Activated naive CD8-positive, alpha-beta T cell treated with anti-CD3 and anti-CD28 coated beads, Interleukin-2, amount 50 U/mL, for 24 hours (primary cell): Measurements from ENCODE around the gene CHST11.

Source experiments
- ATAC-seq: fragments of 150-1000 bp; cut with Tn5 transposase; one replicate; pipeline ENCODE4 v1.10.0; 2021
- DNase-seq: peaks from one replicate; pipeline ENCODE4 v3.0.0; 2021
- H3K27ac Mint-ChIP-seq: one replicate; pipeline ENCODE4 v1.8.0; 2021; ENCODE audit warnings: mild to moderate bottlenecking, mixed read lengths
- H3K27me3 Mint-ChIP-seq: one replicate; pipeline ENCODE4 v1.8.0; 2021; ENCODE audit warnings: mixed read lengths
- H3K36me3 Mint-ChIP-seq: one replicate; pipeline ENCODE4 v1.8.0; 2021; ENCODE audit warnings: low read depth, mixed read lengths
- H3K4me1 Mint-ChIP-seq: one replicate; pipeline ENCODE4 v1.8.0; 2021; ENCODE audit warnings: mixed read lengths
- H3K4me3 Mint-ChIP-seq: one replicate; pipeline ENCODE4 v1.8.0; 2021; ENCODE audit warnings: mild to moderate bottlenecking, moderate library complexity, mixed read lengths
- H3K9me3 Mint-ChIP-seq: one replicate; pipeline ENCODE4 v1.8.0; 2021; ENCODE audit warnings: mixed read lengths

Gene CHST11

DNA sequence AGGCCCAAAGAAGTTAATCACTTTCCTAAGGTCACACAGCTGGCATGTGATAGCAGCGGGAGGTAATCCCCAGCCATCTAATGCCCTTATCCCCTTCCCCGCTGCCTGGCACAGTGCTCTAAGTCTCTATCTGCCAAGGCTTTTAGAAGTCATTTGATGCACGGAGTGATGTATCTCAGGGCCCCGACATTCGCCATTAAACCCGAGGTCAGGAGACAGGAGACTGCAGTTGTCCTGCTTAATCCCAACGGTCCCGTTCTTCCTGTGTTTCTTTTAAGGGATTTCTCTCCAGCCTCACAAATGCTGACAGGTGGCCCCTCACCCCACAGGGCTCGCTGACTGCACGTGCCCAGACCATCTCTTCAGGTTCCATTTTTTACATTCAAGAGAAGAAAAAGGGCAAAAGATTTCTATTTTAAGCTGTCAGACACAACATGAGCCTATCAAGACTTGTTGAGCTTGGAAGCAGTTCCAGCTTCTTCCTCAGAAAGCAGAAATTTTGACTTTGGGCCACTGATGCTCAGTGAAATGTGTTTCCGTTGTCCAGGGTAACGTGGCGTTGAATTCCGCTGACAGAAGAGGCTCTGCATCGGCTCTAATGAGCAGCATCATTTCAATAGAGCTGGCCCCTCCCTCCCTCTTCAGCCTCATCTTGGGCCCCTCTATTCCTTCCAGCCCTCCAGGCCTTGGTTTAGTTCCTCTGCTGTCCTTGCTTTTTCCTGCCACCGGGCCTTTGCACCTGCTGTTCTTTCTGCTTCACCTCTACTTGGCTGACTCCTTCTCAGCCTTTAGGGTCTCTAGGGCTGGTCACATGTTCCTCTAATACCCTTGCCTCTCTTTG lies 171.5 kb downstream of the CHST11 start:
- Mint-ChIP-seq H3K36me3 (no peaks in the 10 kb centered on the region), H3K27ac (no peak overlapping the region), H3K4me3 (no peak overlapping the region), H3K27me3 (no peaks in the 10 kb centered on the region), H3K9me3 (no peaks in the 10 kb centered on the region), H3K4me1 (peaks cover 21% of the 10 kb centered on the region)
- ATAC-seq (no peak), DNase-seq (no peak)

DNA sequence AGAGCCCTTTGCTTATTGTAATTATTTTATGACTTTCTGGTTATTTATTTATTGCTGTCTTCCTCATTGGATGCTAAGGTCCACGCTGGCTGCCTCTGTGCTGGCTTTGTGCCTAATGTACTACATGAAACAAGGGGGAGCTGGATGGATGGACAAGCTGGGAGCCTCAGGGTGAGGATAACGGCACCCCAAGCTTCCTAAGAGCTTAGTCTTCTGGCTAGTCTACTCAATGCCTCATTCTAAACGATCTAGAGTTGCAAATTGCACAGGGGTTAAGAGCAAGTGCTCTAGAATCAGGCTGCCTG lies 172.0 kb downstream of the CHST11 start:
- no peak overlapping the region for H3K4me3 Mint-ChIP-seq
- H3K27me3 Mint-ChIP-seq: no peaks in the 10 kb centered on the region
- H3K9me3 Mint-ChIP-seq: no peaks in the 10 kb centered on the region
- peaks cover under 1% of the 10 kb centered on the region for H3K36me3 Mint-ChIP-seq
- ATAC-seq (no peak), DNase-seq (no peak)
- H3K27ac Mint-ChIP-seq: peak overlapping the region; percentile 14
- peaks cover 20% of the 10 kb centered on the region for H3K4me1 Mint-ChIP-seq

DNA sequence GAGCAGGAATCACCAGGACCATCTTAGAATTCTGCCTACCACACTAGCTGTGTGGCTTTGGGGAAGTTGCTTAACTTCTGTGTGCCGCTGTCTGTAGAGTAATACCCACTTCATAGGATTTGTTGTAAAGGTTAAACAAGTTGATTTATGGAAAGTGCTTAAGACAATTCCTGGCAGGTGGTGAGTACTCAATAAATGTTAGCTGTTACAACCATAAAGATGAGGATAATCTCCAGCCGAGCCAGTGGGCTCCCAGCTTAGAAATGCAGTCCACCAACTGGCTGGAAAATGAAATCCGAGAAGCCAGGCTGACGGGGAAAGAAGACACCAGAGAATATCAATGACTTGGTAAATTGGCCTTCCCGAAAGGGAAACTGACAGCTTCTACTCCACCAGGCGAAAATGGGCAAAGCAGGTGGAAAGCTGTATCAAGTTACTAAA lies 173.5 kb downstream of the CHST11 start:
- ATAC-seq: no peak

DNA sequence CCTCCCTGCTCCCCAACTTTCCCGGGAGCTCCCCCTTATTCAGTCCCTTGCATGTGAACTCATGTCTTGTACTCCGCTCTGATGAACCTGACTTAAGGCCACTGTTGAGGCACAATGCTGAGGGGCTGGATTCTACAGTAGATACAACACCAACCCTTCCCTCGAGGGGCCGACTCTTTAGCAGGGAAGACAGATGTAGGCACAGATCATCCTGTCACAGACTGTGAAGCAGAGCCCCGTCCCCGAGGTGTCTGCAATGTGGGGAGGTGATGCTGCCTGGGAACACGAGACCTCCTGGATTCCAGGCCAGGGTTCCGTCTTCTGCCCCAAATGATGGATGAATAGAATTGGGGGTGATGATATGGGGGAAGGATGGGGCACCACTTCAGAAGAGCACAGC lies 175.1 kb downstream of the CHST11 start:
- peaks cover 25% of the 10 kb centered on the region for H3K4me1 Mint-ChIP-seq
- H3K27ac Mint-ChIP-seq: peak overlapping the region; percentile 28
- no peaks in the 10 kb centered on the region for H3K9me3 Mint-ChIP-seq
- no peak overlapping the region for H3K4me3 Mint-ChIP-seq
- H3K36me3 Mint-ChIP-seq: peaks cover 3% of the 10 kb centered on the region
- DNase-seq: no peak
- no peaks in the 10 kb centered on the region for H3K27me3 Mint-ChIP-seq
- no peak for ATAC-seq

More for the DNA sequence above, 173.5 kb downstream of the CHST11 start:
- Mint-ChIP-seq H3K27ac (no peak overlapping the region), H3K4me3 (no peak overlapping the region), H3K36me3 (peaks cover 3% of the 10 kb centered on the region), H3K4me1 (peaks cover 25% of the 10 kb centered on the region), H3K9me3 (no peaks in the 10 kb centered on the region), H3K27me3 (no peaks in the 10 kb centered on the region)
- no peak for DNase-seq

DNA sequence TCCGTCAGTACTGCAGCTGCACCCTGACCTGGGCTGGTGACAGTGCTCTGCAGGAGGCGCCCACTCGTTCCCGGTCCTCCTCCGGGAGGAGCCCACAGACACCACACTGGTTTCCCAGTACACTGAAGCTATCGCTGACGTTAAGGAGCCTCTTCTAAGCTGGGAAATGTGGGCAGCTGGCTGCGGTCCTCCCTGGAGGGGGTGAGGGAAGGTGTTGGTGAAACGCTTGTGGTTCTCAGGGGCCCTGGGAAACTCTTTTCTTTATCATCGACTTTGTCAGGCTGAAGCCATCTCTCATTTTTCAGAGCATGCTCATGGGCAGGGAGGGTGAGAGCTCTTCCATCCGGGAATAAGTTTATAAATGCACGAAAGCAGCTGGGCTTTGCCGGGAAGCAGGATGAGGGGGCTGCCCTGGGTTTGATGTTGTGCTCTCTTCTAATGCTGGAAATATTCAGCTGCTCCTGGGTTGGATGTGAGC lies 176.0 kb downstream of the CHST11 start:
- Mint-ChIP-seq H3K27ac (no peak overlapping the region), H3K36me3 (peaks cover 3% of the 10 kb centered on the region), H3K9me3 (no peaks in the 10 kb centered on the region), H3K27me3 (no peaks in the 10 kb centered on the region), H3K4me1 (peaks cover 29% of the 10 kb centered on the region), H3K4me3 (no peak overlapping the region)
- DNase-seq: no peak
- peak; percentile 58 for ATAC-seq

DNA sequence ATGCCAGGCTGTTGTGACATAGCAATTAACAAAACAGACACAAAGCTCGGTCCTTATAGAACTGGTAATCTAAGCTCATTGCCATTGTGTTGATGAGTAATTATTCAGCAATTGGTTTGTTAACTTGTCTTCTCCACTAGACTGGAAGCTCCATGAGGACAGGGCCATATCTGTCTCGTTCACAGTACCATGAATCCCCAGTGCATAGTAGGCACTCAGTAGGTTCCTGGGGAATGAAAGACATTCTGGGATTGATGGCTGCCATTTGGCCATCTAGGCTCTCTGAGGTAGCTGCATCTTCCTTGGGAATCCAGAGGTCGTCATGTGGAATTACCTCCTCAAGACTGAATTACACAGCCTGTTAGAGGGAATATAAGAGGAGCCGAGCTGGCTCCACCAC lies 177.3 kb downstream of the CHST11 start:
- Mint-ChIP-seq H3K4me3 (no peak overlapping the region), H3K4me1 (peaks cover 41% of the 10 kb centered on the region), H3K36me3 (peaks cover 3% of the 10 kb centered on the region), H3K27ac (no peak overlapping the region), H3K27me3 (no peaks in the 10 kb centered on the region), H3K9me3 (no peaks in the 10 kb centered on the region)
- no peak for DNase-seq
- no peak for ATAC-seq

DNA sequence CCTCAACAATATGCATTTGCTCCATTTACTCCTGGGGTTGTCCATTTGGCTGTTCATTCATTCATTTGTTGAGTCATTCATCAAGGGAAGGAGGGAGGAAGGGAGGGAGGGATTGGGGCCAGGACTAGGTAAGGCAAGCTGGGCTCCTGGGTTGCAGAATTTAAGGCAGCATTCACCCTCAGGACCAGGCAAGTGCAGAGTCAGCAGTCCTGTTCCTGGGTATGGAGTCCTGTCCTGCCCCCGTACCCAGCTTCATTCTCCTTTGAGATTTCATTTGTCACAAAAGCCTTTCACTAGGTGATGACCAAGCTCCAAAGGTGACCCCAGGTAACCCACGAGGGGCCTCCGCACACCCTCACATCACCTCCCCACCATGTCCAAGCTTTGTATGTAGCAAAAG lies 178.1 kb downstream of the CHST11 start:
- Mint-ChIP-seq H3K4me3 (no peak overlapping the region), H3K27ac (no peak overlapping the region), H3K4me1 (peaks cover 49% of the 10 kb centered on the region), H3K9me3 (peaks cover 7% of the 10 kb centered on the region), H3K36me3 (peaks cover 9% of the 10 kb centered on the region), H3K27me3 (no peaks in the 10 kb centered on the region)
- no peak for ATAC-seq
- no peak for DNase-seq

DNA sequence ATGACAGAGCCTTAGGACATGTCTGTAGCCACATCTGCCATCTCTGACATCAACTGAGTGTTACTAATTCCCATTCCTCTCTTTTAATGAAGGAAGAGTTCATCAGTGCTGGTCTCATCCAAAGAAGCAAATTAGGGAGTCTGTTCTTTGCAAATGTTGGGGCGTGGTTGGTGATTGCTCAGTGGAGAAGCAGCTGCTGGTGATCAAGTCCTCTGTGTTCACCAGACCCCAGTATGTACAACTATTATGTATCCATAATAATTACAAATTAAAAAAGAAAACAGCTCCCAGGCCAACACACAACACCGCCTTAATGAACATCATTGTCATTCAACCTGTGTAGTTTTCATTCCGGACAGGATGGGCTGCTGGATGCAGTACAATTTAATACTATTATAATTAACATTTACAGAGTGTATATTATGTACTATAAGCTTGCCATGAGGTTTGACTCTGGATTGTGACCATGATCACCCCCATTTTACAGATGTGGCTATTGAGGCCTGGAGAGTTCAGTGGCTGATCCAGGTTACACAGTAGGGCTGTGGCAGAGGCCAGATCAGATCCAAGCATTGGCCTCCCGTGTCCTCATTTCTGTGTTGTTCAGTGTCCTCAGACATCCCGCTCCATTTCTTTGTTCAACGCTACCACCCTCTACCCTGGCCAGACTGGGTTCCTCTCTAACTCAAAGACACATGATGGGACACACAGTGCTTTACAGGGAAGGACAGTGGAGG lies 179.0 kb downstream of the CHST11 start:
- Mint-ChIP-seq H3K36me3 (peaks cover 17% of the 10 kb centered on the region), H3K4me1 (peaks cover 56% of the 10 kb centered on the region), H3K4me3 (no peak overlapping the region), H3K27ac (no peak overlapping the region), H3K27me3 (no peaks in the 10 kb centered on the region), H3K9me3 (peaks cover 13% of the 10 kb centered on the region)
- ATAC-seq (no peak), DNase-seq (no peak)

DNA sequence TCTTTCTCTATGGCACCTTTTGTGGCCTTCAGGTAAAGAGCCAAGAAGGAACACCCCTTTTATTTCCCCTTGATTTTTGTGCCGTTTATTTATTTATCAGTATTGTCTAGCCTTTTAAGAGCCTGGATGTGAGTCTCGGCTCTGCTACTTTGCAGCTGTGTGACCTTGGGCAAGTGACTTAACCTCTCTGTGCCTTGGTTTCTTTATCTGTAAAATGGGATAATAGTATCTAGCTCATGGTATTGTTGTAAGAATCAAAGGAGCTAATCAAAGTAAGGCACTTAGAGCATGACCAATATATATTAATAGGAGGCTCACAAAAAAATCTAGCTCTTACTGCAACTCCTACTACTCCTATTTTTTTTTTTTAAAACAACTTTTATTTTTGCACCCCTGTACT lies 179.7 kb downstream of the CHST11 start:
- Mint-ChIP-seq H3K9me3 (peaks cover 13% of the 10 kb centered on the region), H3K27ac (no peak overlapping the region), H3K36me3 (peaks cover 19% of the 10 kb centered on the region), H3K4me1 (peaks cover 55% of the 10 kb centered on the region), H3K4me3 (no peak overlapping the region), H3K27me3 (no peaks in the 10 kb centered on the region)
- ATAC-seq (no peak), DNase-seq (no peak)

DNA sequence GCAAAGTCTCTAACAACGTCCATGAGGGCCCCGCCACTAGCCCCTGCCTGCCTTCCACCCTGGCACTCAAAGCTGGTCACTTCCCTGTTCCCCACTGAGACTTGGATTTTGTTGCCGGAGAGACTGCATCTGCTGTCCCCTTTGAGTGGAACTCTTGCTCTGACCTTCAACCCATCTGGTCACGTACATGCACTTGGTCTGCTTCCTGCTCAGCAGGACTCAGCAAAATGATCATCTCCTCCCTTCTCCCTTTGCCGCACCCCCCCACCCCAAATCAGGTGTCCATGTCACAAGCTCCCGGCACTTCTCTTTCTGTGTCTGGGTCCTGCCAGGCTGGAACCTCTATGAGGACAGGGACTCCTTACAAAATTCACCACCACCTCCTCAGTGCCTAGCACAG lies 180.9 kb downstream of the CHST11 start:
- no peak for DNase-seq
- Mint-ChIP-seq H3K27me3 (no peaks in the 10 kb centered on the region), H3K4me3 (peak overlapping the region; percentile 12), H3K9me3 (peaks cover 13% of the 10 kb centered on the region), H3K4me1 (peaks cover 46% of the 10 kb centered on the region), H3K27ac (peak overlapping the region; percentile 82), H3K36me3 (peaks cover 19% of the 10 kb centered on the region)
- no peak for ATAC-seq

DNA sequence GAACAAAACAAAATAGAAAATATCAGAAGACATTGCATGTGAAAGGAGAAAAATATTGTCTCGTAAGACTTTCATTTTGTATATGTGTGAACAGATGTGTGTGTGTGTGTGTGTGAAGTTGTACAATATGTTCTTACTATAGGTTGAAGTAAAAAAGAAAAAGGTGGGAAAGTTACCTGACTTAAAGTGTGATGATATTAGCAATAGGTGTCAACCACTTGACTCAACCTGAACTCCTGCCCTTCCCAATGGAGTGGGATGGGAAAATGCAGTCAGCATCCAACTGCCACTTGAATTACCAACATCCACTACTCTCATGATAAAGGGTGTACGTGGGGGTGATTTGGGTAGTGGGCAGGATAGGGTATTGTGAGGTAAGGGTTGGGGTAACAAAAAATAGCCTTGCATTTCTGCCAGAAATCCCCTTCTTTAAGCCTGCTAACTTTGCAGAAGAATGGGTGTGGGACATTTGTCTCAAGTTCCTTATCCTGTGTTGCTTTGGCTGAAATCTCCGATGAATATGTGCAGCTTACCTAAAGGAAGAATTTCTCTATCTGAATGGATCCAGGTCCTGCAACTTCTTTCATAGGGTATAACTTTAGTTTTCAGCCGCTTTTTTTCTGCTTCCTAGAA lies 181.6 kb downstream of the CHST11 start:
- ATAC-seq: peak; percentile 17
- H3K36me3 Mint-ChIP-seq: peaks cover 19% of the 10 kb centered on the region
- no peak for DNase-seq
- H3K27ac Mint-ChIP-seq: peak overlapping the region; percentile 82
- peak overlapping the region; percentile 43 for H3K4me3 Mint-ChIP-seq
- peaks cover 47% of the 10 kb centered on the region for H3K4me1 Mint-ChIP-seq
- H3K9me3 Mint-ChIP-seq: peaks cover 13% of the 10 kb centered on the region
- no peaks in the 10 kb centered on the region for H3K27me3 Mint-ChIP-seq

DNA sequence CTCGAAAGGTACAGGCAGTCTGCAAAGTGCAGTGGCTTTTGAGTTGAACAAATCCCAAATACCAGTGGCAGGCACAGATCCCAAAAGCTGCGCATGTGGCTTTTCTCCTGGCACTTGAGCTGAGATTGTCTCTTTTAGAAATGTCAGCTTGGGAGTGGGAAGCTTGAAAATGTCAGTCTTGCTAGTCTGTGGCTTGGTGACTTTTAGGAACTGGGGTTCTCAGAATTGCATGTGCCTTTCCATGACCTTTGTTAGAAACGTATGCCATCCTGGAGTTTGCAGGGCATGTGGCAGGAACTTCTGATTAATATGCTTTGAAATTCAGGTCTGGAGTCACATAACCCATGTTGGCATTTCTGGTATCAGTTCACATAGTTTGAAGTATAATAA lies 182.1 kb downstream of the CHST11 start:
- ATAC-seq: peak; percentile 61
- peak overlapping the region; percentile 43 for H3K4me3 Mint-ChIP-seq
- no peaks in the 10 kb centered on the region for H3K27me3 Mint-ChIP-seq
- H3K9me3 Mint-ChIP-seq: peaks cover 13% of the 10 kb centered on the region
- H3K4me1 Mint-ChIP-seq: peaks cover 50% of the 10 kb centered on the region
- peaks cover 18% of the 10 kb centered on the region for H3K36me3 Mint-ChIP-seq
- no peak for DNase-seq
- peak overlapping the region; percentile 76 for H3K27ac Mint-ChIP-seq

DNA sequence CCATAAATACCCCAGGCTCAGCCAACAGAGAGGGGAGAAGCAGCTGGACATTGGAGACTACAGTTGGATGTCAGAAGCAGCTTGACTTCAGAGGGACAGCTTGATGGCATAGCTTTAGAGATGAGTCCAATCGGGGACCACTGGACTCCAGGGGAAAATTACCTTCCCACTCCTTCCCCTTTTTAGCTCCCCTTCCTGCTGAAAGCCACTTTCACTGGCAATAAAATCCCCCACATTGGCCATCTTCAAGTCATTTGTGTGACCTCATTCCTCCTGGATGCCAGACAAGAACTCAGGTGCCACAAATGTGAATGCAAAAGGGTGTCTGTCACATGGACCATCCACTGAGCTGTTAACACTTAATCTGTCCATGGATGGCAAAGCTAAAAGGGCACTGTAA lies 184.2 kb downstream of the CHST11 start:
- Mint-ChIP-seq H3K36me3 (peaks cover 16% of the 10 kb centered on the region), H3K4me3 (no peak overlapping the region), H3K27me3 (no peaks in the 10 kb centered on the region), H3K27ac (no peak overlapping the region), H3K4me1 (peaks cover 52% of the 10 kb centered on the region), H3K9me3 (peaks cover 13% of the 10 kb centered on the region)
- DNase-seq (no peak), ATAC-seq (no peak)

DNA sequence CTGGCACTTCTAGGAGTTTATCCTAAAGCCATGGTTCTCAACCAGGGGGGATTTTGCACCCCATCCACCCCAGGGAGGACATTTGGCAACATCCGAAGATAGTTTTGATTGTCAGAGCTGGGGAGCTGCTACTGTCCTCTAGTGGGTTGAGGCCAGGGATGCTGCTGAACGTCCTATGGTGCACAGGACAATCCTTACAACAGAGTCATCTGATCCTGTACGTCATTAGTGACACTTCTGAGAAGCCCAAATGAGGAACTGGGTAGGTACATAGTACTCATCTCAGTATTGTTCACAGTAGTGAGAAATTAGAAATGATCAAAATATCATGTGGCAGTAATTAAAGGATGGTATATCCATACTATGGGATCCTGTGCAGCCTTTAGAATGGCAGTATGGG lies 185.1 kb downstream of the CHST11 start:
- ATAC-seq: peak; percentile 29
- Mint-ChIP-seq H3K9me3 (peaks cover 16% of the 10 kb centered on the region), H3K4me1 (peaks cover 54% of the 10 kb centered on the region), H3K27ac (no peak overlapping the region), H3K27me3 (no peaks in the 10 kb centered on the region), H3K36me3 (peaks cover 22% of the 10 kb centered on the region), H3K4me3 (no peak overlapping the region)
- no peak for DNase-seq
